Uterus (tissue), 4 donors: Measurements from ENCODE around the gene OR52B6. TPM values are rescaled to one million over a fixed set of nuclear protein-coding genes. Genes with fewer than 3 reads are reported as not detected.
"Not testable (repeated sequence)": the region's sequence is repeated elsewhere in the genome, so short reads cannot be mapped to it uniquely, and the experiment has no call there.

Source experiments
- DNase-seq, 2 donors: peaks; one replicate each; pipeline ENCODE4 v3.0.0-alpha.2; 2019 to 2020
- H3K27ac ChIP-seq, 2 donors: fragments of 200-600 bp; sonication (generic); 1 replicate in 1 of 2; 2 replicates in 1 of 2; pipeline ENCODE4 v1.5.1; 2016 to 2018
- H3K27me3 ChIP-seq, 2 donors: fragments of 200-600 bp; sonication (generic); one replicate each; pipeline ENCODE4 v1.5.1; 2018 to 2019; ENCODE audit warnings: control low read depth in 1 of 2
- H3K36me3 ChIP-seq, 2 donors: fragments of 200-600 bp; sonication (generic); one replicate each; pipeline ENCODE4 v1.5.1; 2019; ENCODE audit warnings: control low read depth in 1 of 2
- H3K4me1 ChIP-seq, 2 donors: fragments of 200-600 bp; sonication (generic); one replicate each; pipeline ENCODE4 v1.5.1; 2018 to 2019; ENCODE audit warnings: control low read depth in 1 of 2
- H3K4me3 ChIP-seq, 2 donors: fragments of 200-600 bp; sonication (generic); 1 replicate in 1 of 2; 2 replicates in 1 of 2; pipeline ENCODE4 v1.5.1; 2018 to 2019; ENCODE audit warnings: mild to moderate bottlenecking in 1 of 2
- H3K9me3 ChIP-seq, 2 donors: fragments of 200-600 bp; sonication (generic); one replicate each; pipeline ENCODE4 v1.5.1; 2019; ENCODE audit warnings: control low read depth in 1 of 2
- CTCF ChIP-seq, 4 experiments: fragments of 200-600 bp in 2 of 4; fragments of 450-650 bp in 2 of 4; sonication (generic) in 2 of 4; IDR thresholded peaks; one replicate each; pipeline ENCODE4 v1.5.1; 2016 to 2019; ENCODE audit warnings: antibody characterized with exemption in 4 of 4, mild to moderate bottlenecking in 2 of 4, moderate library complexity in 1 of 4
- POLR2A ChIP-seq, 2 donors: fragments of 450-650 bp; IDR thresholded peaks; one replicate each; pipeline ENCODE4 v1.6.1; 2016; ENCODE audit warnings: antibody characterized with exemption in 2 of 2, mild to moderate bottlenecking in 1 of 2, moderate library complexity in 1 of 2
- intact Hi-C: fragments of 100-400 bp; cut with DNase I; formaldehyde crosslinking; loops from one replicate; pipeline ENCODE4 v1.15.1; 2023; ENCODE audit warnings: low total_unique reads
- total RNA-seq, 4 donors: library from RNA; depleted of rRNA in 3 of 4; stranded (reverse); fragments of >200 nt in 3 of 4; gene quantifications; one replicate each; pipeline versions ENCODE4 v1.1.0 to v1.2.4, GENCODE V29; 2014 to 2023
- donor health status: DM: yes; HTN: yes; CAD: no.

Gene OR52B6
- total RNA-seq, 4 donors from 2014 or later = not detected

GRCh38 chr11:5577101-5577500, 3.6 kb upstream of the OR52B6 start:
- DNase-seq = no peak
- Histone ChIP-seq H3K9me3 (no peaks in the 10 kb centered on the region), H3K4me1 (no peaks in the 10 kb centered on the region), H3K27me3 (no peaks in the 10 kb centered on the region), H3K27ac (no peak overlapping the region), H3K36me3 (no peaks in the 10 kb centered on the region), H3K4me3 (no peak overlapping the region)
- intact Hi-C loops = no loop called here
- TF ChIP-seq CTCF (IDR thresholded peaks at IDR 0.05) = no peak
- no peak for TF ChIP-seq POLR2A (IDR thresholded peaks at IDR 0.05)

- intact Hi-C loops = no loop called here
- Histone ChIP-seq H3K27me3 (no peaks in the 10 kb centered on the region), H3K36me3 (no peaks in the 10 kb centered on the region), H3K9me3 (no peaks in the 10 kb centered on the region), H3K4me3 (no peak overlapping the region), H3K27ac (no peak overlapping the region), H3K4me1 (no peaks in the 10 kb centered on the region)
- DNase-seq = no peak
- no peak for TF ChIP-seq CTCF (IDR thresholded peaks at IDR 0.05)
- no peak for TF ChIP-seq POLR2A (IDR thresholded peaks at IDR 0.05)
Measured at GRCh38 chr11:5581014-5581413, 337 bp downstream of the OR52B6 start.

- H3K27ac ChIP-seq, intact Hi-C loops, H3K27me3 ChIP-seq, H3K4me1 ChIP-seq, H3K36me3 ChIP-seq, H3K4me3 ChIP-seq, H3K9me3 ChIP-seq, DNase-seq: not testable (repeated sequence)
Measured at GRCh38 chr11:5584458-5584857, 3.8 kb downstream of the OR52B6 start.

GRCh38 chr11:5589906-5590305, 9.2 kb downstream of the OR52B6 start:
- intact Hi-C loops, H3K27ac ChIP-seq, H3K4me3 ChIP-seq, H3K9me3 ChIP-seq, H3K36me3 ChIP-seq, H3K4me1 ChIP-seq, H3K27me3 ChIP-seq, DNase-seq: not testable (repeated sequence)

- Histone ChIP-seq H3K27me3 (no peaks in the 10 kb centered on the region), H3K4me1 (no peaks in the 10 kb centered on the region), H3K4me3 (no peak overlapping the region), H3K36me3 (no peaks in the 10 kb centered on the region), H3K9me3 (no peaks in the 10 kb centered on the region), H3K27ac (no peak overlapping the region)
- intact Hi-C loops = no loop called here
- DNase-seq = no peak
- TF ChIP-seq POLR2A (IDR thresholded peaks at IDR 0.05) (no peak), CTCF (IDR thresholded peaks at IDR 0.05) (no peak)
Measured at GRCh38 chr11:5591613-5592012, 10.9 kb downstream of the OR52B6 start.

- no peaks in the 10 kb centered on the region for H3K36me3 ChIP-seq
- DNase-seq = no peak
- no peak overlapping the region for H3K4me3 ChIP-seq
- H3K4me1 ChIP-seq = peaks cover 0 to 2% of the 10 kb centered on the region in 2 donors
- intact Hi-C loops = no loop called here
- H3K9me3 ChIP-seq = no peaks in the 10 kb centered on the region
- no peaks in the 10 kb centered on the region for H3K27me3 ChIP-seq
- no peak for TF ChIP-seq POLR2A (IDR thresholded peaks at IDR 0.05)
- TF ChIP-seq CTCF (IDR thresholded peaks at IDR 0.05) = no peak
- H3K27ac ChIP-seq = no peak overlapping the region
Measured at GRCh38 chr11:5592615-5593014, 11.9 kb downstream of the OR52B6 start.
